Prostate gland (tissue), 2 donors: ENCODE results near the gene SBNO2.

Experiments
- CTCF ChIP-seq, 4 experiments: fragments of 200-600 bp in 2 of 4; fragments of 450-650 bp in 2 of 4; sonication (generic) in 2 of 4; IDR thresholded peaks; 1 replicate in 3 of 4; 2 replicates in 1 of 4; pipeline ENCODE4 v1.5.1; 2016 to 2019; ENCODE audit warnings: antibody characterized with exemption in 4 of 4, mild to moderate bottlenecking in 2 of 4, moderate library complexity in 2 of 4
- POLR2A ChIP-seq: fragments of 450-650 bp; IDR thresholded peaks from one replicate; pipeline ENCODE4 v1.6.1; 2016; ENCODE audit warnings: antibody characterized with exemption, mild to moderate bottlenecking

GRCh38 chr19:1157931-1158884 lies 15.9 kb downstream of the SBNO2 start:
- TF ChIP-seq POLR2A (no peak), CTCF (IDR thresholded peaks at IDR 0.05) (no peak)
